Ishikawa (cell line): ENCODE data around the gene SCIMP.

ENCODE experiments used
- CEBPB ChIP-seq: IDR thresholded peaks from 2 replicates; pipeline ENCODE4 v1.6.1; 2012
- CREB1 ChIP-seq: IDR thresholded peaks from 2 replicates; pipeline ENCODE4 v1.6.1; 2012; ENCODE audit warnings: low read depth
- EGR1 ChIP-seq: IDR thresholded peaks from 2 replicates; pipeline ENCODE4 v1.6.1; 2012
- EP300 ChIP-seq: IDR thresholded peaks from 2 replicates; pipeline ENCODE4 v1.6.1; 2012; ENCODE audit warnings: borderline replicate concordance
- FOXM1 ChIP-seq: IDR thresholded peaks from 2 replicates; pipeline ENCODE4 v1.6.1; 2012; ENCODE audit warnings: low read depth, borderline replicate concordance
- NFIC ChIP-seq: IDR thresholded peaks from 2 replicates; pipeline ENCODE4 v1.6.1; 2012
- RAD21 ChIP-seq: IDR thresholded peaks from 2 replicates; pipeline ENCODE4 v1.6.1; 2012; ENCODE audit warnings: low read depth
- TAF1 ChIP-seq: IDR thresholded peaks from 2 replicates; pipeline ENCODE4 v1.6.1; 2012; ENCODE audit warnings: low read depth, mild to moderate bottlenecking
- TCF12 ChIP-seq: IDR thresholded peaks from 2 replicates; pipeline ENCODE4 v1.6.1; 2012; ENCODE audit warnings: low read depth
- TEAD4 ChIP-seq: IDR thresholded peaks from 2 replicates; pipeline ENCODE4 v1.6.1; 2012
- YY1 ChIP-seq: IDR thresholded peaks from 2 replicates; pipeline ENCODE4 v1.6.1; 2012; ENCODE audit warnings: low read depth
- ZBTB7A ChIP-seq: IDR thresholded peaks from 2 replicates; pipeline ENCODE4 v1.6.1; 2012; ENCODE audit warnings: low read depth
- TF ChIP-seq, protein P1 (sequence below): IDR thresholded peaks from 2 replicates; pipeline ENCODE4 v1.6.1; 2012; ENCODE audit warnings: low read depth, mild to moderate bottlenecking
- TF ChIP-seq, protein P2 (sequence below): IDR thresholded peaks from 2 replicates; pipeline ENCODE4 v1.6.1; 2012
- TF ChIP-seq, protein P3 (sequence below): IDR thresholded peaks from 2 replicates; pipeline ENCODE4 v1.6.1; 2012

SCIMP gene

DNA sequence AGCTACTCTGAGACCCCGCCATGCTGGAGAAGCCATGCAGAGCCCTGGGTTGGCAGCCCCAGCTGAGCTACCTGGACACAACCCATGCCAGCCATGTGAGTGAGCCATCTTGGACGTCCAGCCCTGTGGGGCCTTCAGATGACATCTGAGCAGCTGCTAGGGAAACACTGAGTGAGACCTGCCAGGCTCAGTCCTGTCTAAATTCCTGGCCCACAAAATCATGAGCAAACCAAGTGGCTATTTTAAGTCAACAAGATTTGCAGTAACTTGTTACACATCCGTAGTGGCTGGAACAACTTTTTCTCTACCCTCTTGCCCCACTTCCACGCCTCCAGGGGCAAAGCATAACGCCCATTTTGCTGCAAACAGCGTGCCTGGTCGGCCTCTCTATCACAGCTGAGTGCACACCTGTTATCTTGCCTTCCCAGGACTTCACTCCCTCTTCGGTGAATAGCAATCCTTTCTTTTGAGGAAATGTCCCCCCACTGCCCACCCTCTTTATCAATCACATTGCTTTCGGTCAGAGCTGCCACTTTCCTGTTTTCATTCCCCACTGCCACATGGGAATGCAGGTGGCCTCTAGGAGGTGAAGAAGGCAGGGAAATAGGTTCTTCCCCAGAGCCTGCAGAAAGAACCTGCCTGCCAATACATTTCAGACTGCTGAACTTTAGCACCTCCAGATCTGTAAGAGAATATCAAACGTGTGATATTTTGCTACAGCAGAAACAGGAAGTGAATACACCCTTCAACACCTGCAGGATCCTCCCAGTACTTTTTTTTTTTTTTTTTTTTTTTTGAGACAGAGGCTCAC lies 7.4 kb upstream of the SCIMP start:
- TF ChIP-seq EP300 (no peak), EGR1 (no peak), ZBTB7A (no peak), FOXM1 (no peak)
- TF ChIP-seq, protein P1, sequence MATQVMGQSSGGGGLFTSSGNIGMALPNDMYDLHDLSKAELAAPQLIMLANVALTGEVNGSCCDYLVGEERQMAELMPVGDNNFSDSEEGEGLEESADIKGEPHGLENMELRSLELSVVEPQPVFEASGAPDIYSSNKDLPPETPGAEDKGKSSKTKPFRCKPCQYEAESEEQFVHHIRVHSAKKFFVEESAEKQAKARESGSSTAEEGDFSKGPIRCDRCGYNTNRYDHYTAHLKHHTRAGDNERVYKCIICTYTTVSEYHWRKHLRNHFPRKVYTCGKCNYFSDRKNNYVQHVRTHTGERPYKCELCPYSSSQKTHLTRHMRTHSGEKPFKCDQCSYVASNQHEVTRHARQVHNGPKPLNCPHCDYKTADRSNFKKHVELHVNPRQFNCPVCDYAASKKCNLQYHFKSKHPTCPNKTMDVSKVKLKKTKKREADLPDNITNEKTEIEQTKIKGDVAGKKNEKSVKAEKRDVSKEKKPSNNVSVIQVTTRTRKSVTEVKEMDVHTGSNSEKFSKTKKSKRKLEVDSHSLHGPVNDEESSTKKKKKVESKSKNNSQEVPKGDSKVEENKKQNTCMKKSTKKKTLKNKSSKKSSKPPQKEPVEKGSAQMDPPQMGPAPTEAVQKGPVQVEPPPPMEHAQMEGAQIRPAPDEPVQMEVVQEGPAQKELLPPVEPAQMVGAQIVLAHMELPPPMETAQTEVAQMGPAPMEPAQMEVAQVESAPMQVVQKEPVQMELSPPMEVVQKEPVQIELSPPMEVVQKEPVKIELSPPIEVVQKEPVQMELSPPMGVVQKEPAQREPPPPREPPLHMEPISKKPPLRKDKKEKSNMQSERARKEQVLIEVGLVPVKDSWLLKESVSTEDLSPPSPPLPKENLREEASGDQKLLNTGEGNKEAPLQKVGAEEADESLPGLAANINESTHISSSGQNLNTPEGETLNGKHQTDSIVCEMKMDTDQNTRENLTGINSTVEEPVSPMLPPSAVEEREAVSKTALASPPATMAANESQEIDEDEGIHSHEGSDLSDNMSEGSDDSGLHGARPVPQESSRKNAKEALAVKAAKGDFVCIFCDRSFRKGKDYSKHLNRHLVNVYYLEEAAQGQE, result no peak

DNA sequence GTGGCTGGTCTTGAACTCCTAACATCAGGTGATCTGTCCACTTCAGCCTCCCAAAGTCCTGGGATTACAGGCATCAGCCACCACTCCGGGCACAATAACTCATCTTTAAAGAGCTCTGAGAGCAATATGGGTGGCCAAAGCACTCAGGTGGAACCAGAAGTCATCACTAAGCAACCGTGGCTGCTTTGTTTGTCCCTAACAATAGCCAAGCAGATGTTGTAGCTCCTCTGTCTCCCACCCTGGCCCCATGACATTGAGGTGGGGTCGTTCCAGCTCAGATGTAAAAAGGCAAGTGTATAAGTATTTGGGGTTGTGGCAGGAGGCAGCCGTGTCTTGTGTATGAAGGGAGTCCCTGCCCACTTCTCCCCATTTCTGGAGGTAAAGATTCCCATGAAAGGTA lies 3.7 kb upstream of the SCIMP start:
- TF ChIP-seq NFIC (no peak), TCF12 (no peak), EGR1 (no peak), FOXM1 (no peak), TAF1 (no peak), CEBPB (no peak), YY1 (no peak), EP300 (no peak), RAD21 (no peak), ZBTB7A (no peak), TEAD4 (no peak), CREB1 (no peak)
- TF ChIP-seq, protein P2, sequence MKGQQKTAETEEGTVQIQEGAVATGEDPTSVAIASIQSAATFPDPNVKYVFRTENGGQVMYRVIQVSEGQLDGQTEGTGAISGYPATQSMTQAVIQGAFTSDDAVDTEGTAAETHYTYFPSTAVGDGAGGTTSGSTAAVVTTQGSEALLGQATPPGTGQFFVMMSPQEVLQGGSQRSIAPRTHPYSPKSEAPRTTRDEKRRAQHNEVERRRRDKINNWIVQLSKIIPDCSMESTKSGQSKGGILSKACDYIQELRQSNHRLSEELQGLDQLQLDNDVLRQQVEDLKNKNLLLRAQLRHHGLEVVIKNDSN, result no peak
- TF ChIP-seq, protein P1, result no peak
- TF ChIP-seq, protein P3, sequence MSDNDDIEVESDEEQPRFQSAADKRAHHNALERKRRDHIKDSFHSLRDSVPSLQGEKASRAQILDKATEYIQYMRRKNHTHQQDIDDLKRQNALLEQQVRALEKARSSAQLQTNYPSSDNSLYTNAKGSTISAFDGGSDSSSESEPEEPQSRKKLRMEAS, result no peak

DNA sequence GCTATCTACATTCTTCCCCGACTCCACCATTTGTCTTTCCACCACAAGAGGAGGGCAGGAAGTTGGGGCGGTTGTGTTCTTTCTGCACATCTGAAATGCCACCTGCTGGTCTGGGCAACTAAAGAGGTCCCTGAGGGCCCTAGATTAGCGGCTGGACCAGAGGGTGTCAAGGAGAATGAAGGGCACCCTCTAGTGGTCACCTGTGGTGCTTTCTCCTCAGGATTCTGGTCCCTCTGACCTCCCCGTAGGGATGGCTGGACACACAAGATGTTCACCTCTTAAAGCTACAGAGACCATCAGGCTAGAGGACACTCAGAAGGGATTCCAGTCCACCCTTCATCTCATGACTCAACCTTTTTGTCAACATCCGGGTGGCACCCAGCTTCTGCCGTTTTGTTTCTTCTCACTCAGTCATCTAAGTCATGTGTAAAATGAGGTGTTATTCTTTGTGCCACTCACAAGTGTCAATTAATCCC lies 2.9 kb upstream of the SCIMP start:
- no peak for TF ChIP-seq EP300
- TF ChIP-seq RAD21, result peak; percentile 70

DNA sequence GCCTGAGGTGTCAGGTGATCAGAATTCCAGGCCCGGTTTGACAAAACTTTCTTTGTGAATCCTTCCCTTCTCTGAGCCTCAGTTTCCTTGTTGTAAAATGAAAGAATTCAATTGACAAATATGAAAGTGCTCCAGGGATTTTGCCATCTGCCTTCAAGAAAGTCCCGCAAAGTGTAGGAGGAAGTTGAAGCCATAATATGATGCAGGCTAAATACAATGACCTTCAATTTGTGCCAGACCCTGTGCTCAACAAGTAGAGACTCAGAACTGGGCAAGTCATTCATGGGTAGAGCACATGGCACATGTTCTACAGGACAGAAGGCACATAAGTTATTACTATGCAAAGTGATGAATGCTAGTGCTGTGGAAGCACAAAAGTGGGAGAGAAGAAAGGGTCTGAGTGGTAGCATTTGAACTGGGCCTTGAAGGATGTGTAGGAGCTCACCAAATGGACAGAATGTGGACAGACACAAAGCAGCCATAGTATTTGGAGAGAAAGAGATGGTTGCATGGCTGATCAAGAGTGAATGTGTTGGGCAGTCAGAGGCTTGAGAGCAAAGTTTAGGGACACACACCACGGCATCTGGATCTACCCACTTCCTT lies 2.4 kb upstream of the SCIMP start:
- TF ChIP-seq TAF1 (no peak), ZBTB7A (no peak), TCF12 (no peak), EP300 (no peak), EGR1 (no peak), TEAD4 (no peak), YY1 (no peak)
- TF ChIP-seq, protein P2, result no peak

DNA sequence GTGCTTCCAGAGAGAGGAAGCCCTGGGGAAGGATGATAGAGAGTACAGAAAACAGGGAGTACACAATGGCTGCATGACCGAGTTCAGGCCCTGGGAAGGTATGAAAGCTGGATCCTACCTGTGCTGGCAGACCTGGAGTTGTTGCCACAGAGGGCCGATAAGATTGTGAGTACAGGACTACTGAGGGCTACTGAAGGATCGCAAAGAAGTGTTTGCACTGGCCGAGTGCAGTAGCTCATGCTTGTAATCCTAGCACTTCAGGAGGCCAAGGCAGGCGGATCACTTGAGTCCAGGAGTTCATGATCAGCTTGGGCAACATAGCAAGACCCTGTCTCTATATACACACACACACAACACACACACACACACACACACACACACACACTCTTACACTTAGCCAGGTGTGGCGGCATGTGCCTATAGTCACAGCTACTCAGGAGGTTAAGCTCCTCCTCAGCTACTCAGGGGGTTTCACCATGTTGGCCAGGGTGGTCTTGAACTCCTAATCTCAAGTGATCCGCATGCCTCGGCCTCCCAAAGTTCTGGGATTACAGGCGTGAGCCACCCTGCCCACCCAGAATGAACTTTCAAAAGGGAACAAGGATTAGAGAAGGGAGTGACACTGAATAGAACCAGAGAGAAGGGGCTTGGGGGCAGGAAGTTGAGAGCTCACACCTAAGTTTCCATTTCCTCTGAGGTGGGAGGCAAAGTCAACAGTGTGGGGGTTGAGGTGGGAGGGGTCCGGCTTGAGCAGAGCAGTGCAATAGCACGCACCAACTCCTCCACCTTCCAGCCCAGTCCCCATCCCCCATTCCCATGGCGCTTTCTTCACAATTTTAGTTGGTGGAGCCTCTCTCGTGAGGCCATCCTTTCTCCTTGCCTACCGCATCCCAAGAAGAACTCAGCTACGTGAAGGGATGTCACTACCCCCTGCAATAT lies 7.5 kb downstream of the SCIMP start:
- TF ChIP-seq TCF12, result no peak
- TF ChIP-seq CEBPB, result no peak
- TF ChIP-seq FOXM1, result no peak
- TF ChIP-seq YY1, result no peak
- TF ChIP-seq, protein P3, result no peak
- no peak for TF ChIP-seq EGR1
- TF ChIP-seq, protein P1, result no peak
- TF ChIP-seq, protein P2, result no peak
- TF ChIP-seq EP300, result no peak
- no peak for TF ChIP-seq RAD21
- no peak for TF ChIP-seq ZBTB7A
- TF ChIP-seq TEAD4, result no peak
